Neural cell (in vitro differentiated cells): ENCODE measurements around the gene PNKD. TPM values are rescaled to one million over a fixed set of nuclear protein-coding genes. Genes with fewer than 3 reads are reported as not detected.

Source experiments
- H2AFZ ChIP-seq: fragments of 200-600, 300-800 bp; sonication (generic), shearing (Covaris generic); 2 replicates; pipeline ENCODE4 v1.6.0; 2014; ENCODE audit warnings: low read depth, mild to moderate bottlenecking, antibody characterized with exemption, low read length, moderate library complexity
- H3F3A ChIP-seq: fragments of 200-600 bp; shearing (Covaris generic); 2 replicates; pipeline ENCODE4 v1.6.1; 2016; ENCODE audit warnings: mild to moderate bottlenecking, moderate library complexity, mixed read lengths, antibody characterized with exemption, low read length; ENCODE audit not compliant: insufficient read depth, poor library complexity, severe bottlenecking
- H3K27ac ChIP-seq: fragments of 200-600, 300-800 bp; sonication (generic), shearing (Covaris generic); 2 replicates; pipeline ENCODE4 v1.5.1; 2014; ENCODE audit warnings: mild to moderate bottlenecking, low read length, moderate library complexity
- H3K27me3 ChIP-seq: fragments of 300-800, 200-600 bp; sonication (generic), shearing (Covaris generic); 2 replicates; pipeline ENCODE4 v1.6.0; 2014; ENCODE audit warnings: mild to moderate bottlenecking, low read depth, low read length, moderate library complexity; ENCODE audit not compliant: insufficient read depth
- H3K36me3 ChIP-seq: fragments of 300-800, 200-600 bp; sonication (generic), shearing (Covaris generic); 2 replicates; pipeline ENCODE4 v1.5.1; 2014; ENCODE audit warnings: mild to moderate bottlenecking, antibody characterized with exemption, low read length, moderate library complexity; ENCODE audit not compliant: insufficient read depth
- H3K4me2 ChIP-seq: fragments of 300-800, 200-600 bp; sonication (generic), shearing (Covaris generic); 2 replicates; pipeline ENCODE4 v1.6.0; 2014; ENCODE audit warnings: mild to moderate bottlenecking, low read length
- H3K4me3 ChIP-seq: fragments of 300-800, 200-600 bp; sonication (generic), shearing (Covaris generic); 2 replicates; pipeline ENCODE4 v1.5.1; 2014; ENCODE audit warnings: mild to moderate bottlenecking, low read length, moderate library complexity
- H3K79me2 ChIP-seq: fragments of 200-600 bp; shearing (Covaris generic); replicated peaks from 2 replicates; pipeline ENCODE4 v1.6.0; 2014; ENCODE audit warnings: mild to moderate bottlenecking, low read length, moderate library complexity; ENCODE audit not compliant: insufficient read depth
- H3K9ac ChIP-seq: fragments of 300-800, 200-600 bp; sonication (generic), shearing (Covaris generic); 2 replicates; pipeline ENCODE4 v1.6.1; 2016; ENCODE audit warnings: mild to moderate bottlenecking, low read length, mixed read lengths
- H3K9me2 ChIP-seq: fragments of 200-600 bp; shearing (Covaris generic); 2 replicates; pipeline ENCODE4 v1.6.1; 2016; ENCODE audit warnings: mild to moderate bottlenecking, low read length, mixed read lengths; ENCODE audit not compliant: insufficient read depth
- H3K9me3 ChIP-seq: fragments of 200-600, 300-800 bp; sonication (generic), shearing (Covaris generic); 2 replicates; pipeline ENCODE4 v1.6.1; 2016; ENCODE audit warnings: mild to moderate bottlenecking, mixed run types, low read length, moderate library complexity, mixed read lengths
- H4K20me1 ChIP-seq: fragments of 200-600 bp; shearing (Covaris generic); 2 replicates; pipeline ENCODE4 v1.6.1; 2016; ENCODE audit warnings: mild to moderate bottlenecking, mixed run types; ENCODE audit not compliant: insufficient read depth
- EP300 ChIP-seq: fragments of 450-650 bp; conservative IDR thresholded peaks from 2 replicates; pipeline ENCODE4 v1.6.1; 2014; ENCODE audit warnings: antibody characterized with exemption, mild to moderate bottlenecking, moderate library complexity; ENCODE audit not compliant: poor library complexity, severe bottlenecking
- EZH2 ChIP-seq: fragments of 200-600, 300-800 bp; shearing (Covaris generic), sonication (generic); IDR thresholded peaks from 2 replicates; pipeline ENCODE4 v1.6.1; 2014; ENCODE audit warnings: antibody characterized with exemption, low read length, borderline replicate concordance, mild to moderate bottlenecking; ENCODE audit not compliant: insufficient read depth, poor library complexity, severe bottlenecking
- MXI1 ChIP-seq: fragments of 450-650 bp; conservative IDR thresholded peaks from 2 replicates; pipeline ENCODE4 v1.6.1; 2014; ENCODE audit warnings: antibody characterized with exemption, mild to moderate bottlenecking; ENCODE audit not compliant: poor library complexity, severe bottlenecking
- POLR2AphosphoS5 ChIP-seq: IDR thresholded peaks from 2 replicates; pipeline ENCODE4 v1.6.1; 2012
- RAD21 ChIP-seq: fragments of 450-650 bp; conservative IDR thresholded peaks from 2 replicates; pipeline ENCODE4 v1.6.1; 2014; ENCODE audit warnings: antibody characterized with exemption, mild to moderate bottlenecking, moderate library complexity
- SMC3 ChIP-seq: fragments of 450-650 bp; conservative IDR thresholded peaks from 2 replicates; pipeline ENCODE4 v1.6.1; 2014; ENCODE audit warnings: antibody characterized with exemption, mild to moderate bottlenecking, moderate library complexity; ENCODE audit not compliant: poor library complexity
- TAF1 ChIP-seq: IDR thresholded peaks from 2 replicates; pipeline ENCODE4 v1.6.1; 2012; ENCODE audit warnings: low read depth
- polyA plus RNA-seq: library from polyadenylated mRNA; depleted of rRNA; stranded (reverse); fragments of >200 nt; gene quantifications from 2 replicates; pipeline ENCODE4 v1.2.3, GENCODE V29; 2014
- TF ChIP-seq, protein P1 (sequence below): fragments of 450-650 bp; IDR thresholded peaks from 2 replicates; pipeline ENCODE4 v1.5.1; 2014; ENCODE audit warnings: antibody characterized with exemption, mild to moderate bottlenecking, moderate library complexity; ENCODE audit not compliant: poor library complexity, severe bottlenecking
- TF ChIP-seq, protein P2 (sequence below): IDR thresholded peaks from 2 replicates; pipeline ENCODE4 v1.6.1; 2012; ENCODE audit warnings: borderline replicate concordance

PNKD gene
- polyA plus RNA-seq, 1 donor from 2014 or later = 59.7 TPM

DNA sequence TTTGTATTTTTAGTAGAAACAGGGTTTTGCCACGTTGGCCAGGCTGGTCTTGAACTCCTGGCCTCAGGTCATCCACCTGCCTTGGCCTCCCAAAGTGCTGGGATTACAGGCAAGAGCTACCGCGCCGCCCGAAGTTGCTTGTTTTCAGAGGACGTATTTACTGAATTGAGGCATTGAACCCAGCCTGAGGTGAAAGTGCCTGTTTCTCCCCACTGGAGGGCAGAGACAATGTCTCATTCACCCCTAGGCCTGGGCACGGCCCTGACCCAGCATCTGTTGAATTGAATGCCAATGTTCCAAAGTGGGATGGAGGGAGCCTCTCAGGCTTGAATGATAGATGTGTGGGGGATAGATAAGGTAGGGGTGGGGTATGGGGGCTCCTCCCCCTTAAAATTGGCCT lies 26.5 kb downstream of the PNKD start:
- H3K9me3 ChIP-seq = no peaks in the 10 kb centered on the region
- no peaks in the 10 kb centered on the region for H4K20me1 ChIP-seq
- TF ChIP-seq TAF1 (no peak), MXI1 (no peak), RAD21 (no peak), EZH2 (no peak), POLR2AphosphoS5 (no peak), EP300 (no peak), SMC3 (no peak)
- TF ChIP-seq, protein P1, sequence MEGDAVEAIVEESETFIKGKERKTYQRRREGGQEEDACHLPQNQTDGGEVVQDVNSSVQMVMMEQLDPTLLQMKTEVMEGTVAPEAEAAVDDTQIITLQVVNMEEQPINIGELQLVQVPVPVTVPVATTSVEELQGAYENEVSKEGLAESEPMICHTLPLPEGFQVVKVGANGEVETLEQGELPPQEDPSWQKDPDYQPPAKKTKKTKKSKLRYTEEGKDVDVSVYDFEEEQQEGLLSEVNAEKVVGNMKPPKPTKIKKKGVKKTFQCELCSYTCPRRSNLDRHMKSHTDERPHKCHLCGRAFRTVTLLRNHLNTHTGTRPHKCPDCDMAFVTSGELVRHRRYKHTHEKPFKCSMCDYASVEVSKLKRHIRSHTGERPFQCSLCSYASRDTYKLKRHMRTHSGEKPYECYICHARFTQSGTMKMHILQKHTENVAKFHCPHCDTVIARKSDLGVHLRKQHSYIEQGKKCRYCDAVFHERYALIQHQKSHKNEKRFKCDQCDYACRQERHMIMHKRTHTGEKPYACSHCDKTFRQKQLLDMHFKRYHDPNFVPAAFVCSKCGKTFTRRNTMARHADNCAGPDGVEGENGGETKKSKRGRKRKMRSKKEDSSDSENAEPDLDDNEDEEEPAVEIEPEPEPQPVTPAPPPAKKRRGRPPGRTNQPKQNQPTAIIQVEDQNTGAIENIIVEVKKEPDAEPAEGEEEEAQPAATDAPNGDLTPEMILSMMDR = no peak
- TF ChIP-seq, protein P2, sequence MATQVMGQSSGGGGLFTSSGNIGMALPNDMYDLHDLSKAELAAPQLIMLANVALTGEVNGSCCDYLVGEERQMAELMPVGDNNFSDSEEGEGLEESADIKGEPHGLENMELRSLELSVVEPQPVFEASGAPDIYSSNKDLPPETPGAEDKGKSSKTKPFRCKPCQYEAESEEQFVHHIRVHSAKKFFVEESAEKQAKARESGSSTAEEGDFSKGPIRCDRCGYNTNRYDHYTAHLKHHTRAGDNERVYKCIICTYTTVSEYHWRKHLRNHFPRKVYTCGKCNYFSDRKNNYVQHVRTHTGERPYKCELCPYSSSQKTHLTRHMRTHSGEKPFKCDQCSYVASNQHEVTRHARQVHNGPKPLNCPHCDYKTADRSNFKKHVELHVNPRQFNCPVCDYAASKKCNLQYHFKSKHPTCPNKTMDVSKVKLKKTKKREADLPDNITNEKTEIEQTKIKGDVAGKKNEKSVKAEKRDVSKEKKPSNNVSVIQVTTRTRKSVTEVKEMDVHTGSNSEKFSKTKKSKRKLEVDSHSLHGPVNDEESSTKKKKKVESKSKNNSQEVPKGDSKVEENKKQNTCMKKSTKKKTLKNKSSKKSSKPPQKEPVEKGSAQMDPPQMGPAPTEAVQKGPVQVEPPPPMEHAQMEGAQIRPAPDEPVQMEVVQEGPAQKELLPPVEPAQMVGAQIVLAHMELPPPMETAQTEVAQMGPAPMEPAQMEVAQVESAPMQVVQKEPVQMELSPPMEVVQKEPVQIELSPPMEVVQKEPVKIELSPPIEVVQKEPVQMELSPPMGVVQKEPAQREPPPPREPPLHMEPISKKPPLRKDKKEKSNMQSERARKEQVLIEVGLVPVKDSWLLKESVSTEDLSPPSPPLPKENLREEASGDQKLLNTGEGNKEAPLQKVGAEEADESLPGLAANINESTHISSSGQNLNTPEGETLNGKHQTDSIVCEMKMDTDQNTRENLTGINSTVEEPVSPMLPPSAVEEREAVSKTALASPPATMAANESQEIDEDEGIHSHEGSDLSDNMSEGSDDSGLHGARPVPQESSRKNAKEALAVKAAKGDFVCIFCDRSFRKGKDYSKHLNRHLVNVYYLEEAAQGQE = no peak

DNA sequence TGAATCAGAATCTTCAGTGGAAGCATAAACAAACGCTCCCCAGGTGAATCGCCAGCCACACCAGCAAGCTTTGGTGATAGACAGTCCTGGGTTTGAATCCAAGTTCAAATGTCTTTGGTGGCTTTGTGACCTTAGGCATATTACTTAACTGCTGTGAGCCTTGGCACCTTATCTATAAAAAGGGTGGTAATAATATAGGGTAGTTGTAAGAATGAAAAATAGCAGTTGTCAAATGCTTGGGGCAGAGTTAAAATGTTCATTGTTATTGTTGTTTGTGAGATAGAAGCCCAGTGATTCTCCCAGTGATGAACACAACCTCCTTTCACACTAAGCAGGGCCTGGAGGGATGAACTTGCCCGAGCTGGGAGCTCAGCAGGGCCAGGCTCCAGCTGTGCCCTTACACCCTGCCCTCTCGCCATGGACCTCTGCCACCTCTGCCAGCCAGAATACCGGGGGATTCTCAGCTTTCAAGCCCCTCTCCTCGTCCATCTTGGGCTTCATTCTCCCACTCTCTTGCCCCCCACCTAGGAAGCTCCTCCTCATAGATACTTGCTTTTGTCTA lies 28.1 kb downstream of the PNKD start:
- no peaks in the 10 kb centered on the region for H3K9me3 ChIP-seq
- H3K27me3 ChIP-seq = no peaks in the 10 kb centered on the region
- no peaks in the 10 kb centered on the region for H3K79me2 ChIP-seq
- H3K4me2 ChIP-seq = no peak overlapping the region
- H3K9me2 ChIP-seq = no peaks in the 10 kb centered on the region
- no peak overlapping the region for H3K4me3 ChIP-seq
- H3K27ac ChIP-seq = no peak overlapping the region
- no peak overlapping the region for H3K9ac ChIP-seq
- no peaks in the 10 kb centered on the region for H4K20me1 ChIP-seq
- H3F3A ChIP-seq = no peaks in the 10 kb centered on the region
- H3K36me3 ChIP-seq = no peaks in the 10 kb centered on the region
- TF ChIP-seq RAD21 = no peak
- no peak for TF ChIP-seq TAF1
- no peak for TF ChIP-seq SMC3
- TF ChIP-seq EP300 = no peak
- no peak for TF ChIP-seq MXI1
- TF ChIP-seq, protein P1 = no peak
- TF ChIP-seq POLR2AphosphoS5 = no peak
- TF ChIP-seq EZH2 = no peak
- TF ChIP-seq, protein P2 = no peak
- no peak overlapping the region for H2AFZ ChIP-seq

More for the DNA sequence above, 26.5 kb downstream of the PNKD start:
- no peaks in the 10 kb centered on the region for H3K79me2 ChIP-seq
- no peaks in the 10 kb centered on the region for H3K9me2 ChIP-seq
- H2AFZ ChIP-seq = no peak overlapping the region
- no peak overlapping the region for H3K27ac ChIP-seq
- no peaks in the 10 kb centered on the region for H3K36me3 ChIP-seq
- peaks cover 4% of the 10 kb centered on the region for H3K27me3 ChIP-seq
- H3K4me3 ChIP-seq = no peak overlapping the region
- no peak overlapping the region for H3K4me2 ChIP-seq
- no peak overlapping the region for H3K9ac ChIP-seq
- H3F3A ChIP-seq = no peaks in the 10 kb centered on the region
